ENCODE results near the gene FNDC4.

GRCh38 chr2:27518113-27518781, 23.2 kb upstream of the FNDC4 start:
- TF ChIP-seq POLR2AphosphoS5 (IDR thresholded peaks at IDR 0.05; ENCODE audit: borderline replicate concordance, low read depth, low read length) = no peak
- TF ChIP-seq EZH2 (IDR thresholded peaks at IDR 0.05) = no peak
